WTC11 (cell line): Measurements from ENCODE around the gene FASN. TPM values are rescaled to one million over a fixed set of nuclear protein-coding genes. Genes with fewer than 3 reads are reported as not detected.

Experiments used
- ATAC-seq: fragments of 200-7000 bp; cut with Tn5 transposase; 2 replicates; pipeline ENCODE4 v1.10.0; 2021; ENCODE audit warnings: mild to moderate bottlenecking, moderate library complexity
- CTCF ChIA-PET: fragments of 300-600 bp; sonication (Branson Sonifier 250); formaldehyde crosslinking; loops from one replicate; lab custom pipeline; 2021; ENCODE audit warnings: antibody characterized with exemption; lab: Charles Lee
- POLR2A ChIA-PET: fragments of 350-600 bp; sonication (Branson Sonifier 250); formaldehyde crosslinking; loops from one replicate; lab custom pipeline; 2021; ENCODE audit warnings: antibody characterized with exemption; lab: Charles Lee
- DNase-seq: peaks from one replicate; pipeline ENCODE4 v3.0.0; 2021; ENCODE audit warnings: low spot score
- H3K27ac Mint-ChIP-seq: 2 replicates; pipeline ENCODE4 v1.8.0; 2021; ENCODE audit warnings: mixed read lengths
- H3K27me3 Mint-ChIP-seq: 2 replicates; pipeline ENCODE4 v1.8.0; 2021; ENCODE audit warnings: low read depth, mild to moderate bottlenecking, moderate library complexity, mixed read lengths
- H3K36me3 Mint-ChIP-seq: 2 replicates; pipeline ENCODE4 v1.8.0; 2021; ENCODE audit warnings: mixed read lengths
- H3K4me1 Mint-ChIP-seq: 2 replicates; pipeline ENCODE4 v1.8.0; 2022; ENCODE audit warnings: mixed read lengths
- H3K4me3 Mint-ChIP-seq: 2 replicates; pipeline ENCODE4 v1.8.0; 2021; ENCODE audit warnings: mild to moderate bottlenecking, moderate library complexity, mixed read lengths
- H3K9me3 Mint-ChIP-seq: 2 replicates; pipeline ENCODE4 v1.8.0; 2021; ENCODE audit warnings: mixed read lengths
- AFF4 ChIP-seq: sonication (generic); formaldehyde crosslinking; IDR thresholded peaks from 2 replicates; pipeline ENCODE4 v1.8.1; 2023; ENCODE audit warnings: mild to moderate bottlenecking, missing genetic modification reagents, borderline replicate concordance
- ARID4B ChIP-seq: sonication (generic); formaldehyde crosslinking; IDR thresholded peaks from 2 replicates; pipeline ENCODE4 v1.8.0; 2023; ENCODE audit warnings: missing genetic modification reagents, mild to moderate bottlenecking, borderline replicate concordance
- E2F4 ChIP-seq: sonication (generic); formaldehyde crosslinking; IDR thresholded peaks from 2 replicates; pipeline ENCODE4 v1.8.1; 2022; ENCODE audit warnings: low read depth, mild to moderate bottlenecking, moderate library complexity, missing genetic modification reagents, borderline replicate concordance
- ESRRA ChIP-seq: sonication (generic); formaldehyde crosslinking; IDR thresholded peaks from 2 replicates; pipeline ENCODE4 v1.8.1; 2022; ENCODE audit warnings: mild to moderate bottlenecking, missing genetic modification reagents, borderline replicate concordance
- HMGXB4 ChIP-seq: sonication (generic); formaldehyde crosslinking; IDR thresholded peaks from 2 replicates; pipeline ENCODE4 v1.8.1; 2023; ENCODE audit warnings: mild to moderate bottlenecking, moderate library complexity, missing genetic modification reagents
- NFATC4 ChIP-seq: fragments of 250-450 bp; sonication (Bioruptor Pico); IDR thresholded peaks from 2 replicates; pipeline ENCODE4 v1.9.0; 2021; ENCODE audit warnings: mild to moderate bottlenecking
- NR3C1 ChIP-seq: sonication (generic); formaldehyde crosslinking; conservative IDR thresholded peaks from 2 replicates; pipeline ENCODE4 v1.8.1; 2023; ENCODE audit warnings: low read depth, mild to moderate bottlenecking, missing genetic modification reagents
- PREB ChIP-seq: sonication (generic); formaldehyde crosslinking; IDR thresholded peaks from 2 replicates; pipeline ENCODE4 v1.8.1; 2022; ENCODE audit warnings: mild to moderate bottlenecking, missing genetic modification reagents, moderate library complexity, borderline replicate concordance
- SMAD4 ChIP-seq: sonication (generic); formaldehyde crosslinking; IDR thresholded peaks from 2 replicates; pipeline ENCODE4 v1.8.0; 2022; ENCODE audit warnings: mild to moderate bottlenecking, missing genetic modification reagents
- TEAD4 ChIP-seq: sonication (generic); formaldehyde crosslinking; IDR thresholded peaks from 2 replicates; pipeline ENCODE4 v1.8.0; 2022; ENCODE audit warnings: mild to moderate bottlenecking, missing genetic modification reagents
- ZBTB21 ChIP-seq: sonication (generic); formaldehyde crosslinking; IDR thresholded peaks from 2 replicates; pipeline ENCODE4 v1.8.1; 2023; ENCODE audit warnings: mild to moderate bottlenecking, missing genetic modification reagents, borderline replicate concordance
- ZNF512 ChIP-seq: sonication (generic); formaldehyde crosslinking; IDR thresholded peaks from 2 replicates; pipeline ENCODE4 v1.8.1; 2022; ENCODE audit warnings: missing genetic modification reagents, borderline replicate concordance
- total RNA-seq: library from RNA; stranded (reverse); gene quantifications from 3 replicates; pipeline ENCODE4 v1.2.3, GENCODE V29; 2021
- TF ChIP-seq, protein P1 (sequence below): sonication (generic); formaldehyde crosslinking; IDR thresholded peaks from 2 replicates; pipeline ENCODE4 v1.8.0; 2023; ENCODE audit warnings: mild to moderate bottlenecking, missing genetic modification reagents

FASN gene
- total RNA-seq, 1 experiment from 2014 or later = 742 TPM

DNA sequence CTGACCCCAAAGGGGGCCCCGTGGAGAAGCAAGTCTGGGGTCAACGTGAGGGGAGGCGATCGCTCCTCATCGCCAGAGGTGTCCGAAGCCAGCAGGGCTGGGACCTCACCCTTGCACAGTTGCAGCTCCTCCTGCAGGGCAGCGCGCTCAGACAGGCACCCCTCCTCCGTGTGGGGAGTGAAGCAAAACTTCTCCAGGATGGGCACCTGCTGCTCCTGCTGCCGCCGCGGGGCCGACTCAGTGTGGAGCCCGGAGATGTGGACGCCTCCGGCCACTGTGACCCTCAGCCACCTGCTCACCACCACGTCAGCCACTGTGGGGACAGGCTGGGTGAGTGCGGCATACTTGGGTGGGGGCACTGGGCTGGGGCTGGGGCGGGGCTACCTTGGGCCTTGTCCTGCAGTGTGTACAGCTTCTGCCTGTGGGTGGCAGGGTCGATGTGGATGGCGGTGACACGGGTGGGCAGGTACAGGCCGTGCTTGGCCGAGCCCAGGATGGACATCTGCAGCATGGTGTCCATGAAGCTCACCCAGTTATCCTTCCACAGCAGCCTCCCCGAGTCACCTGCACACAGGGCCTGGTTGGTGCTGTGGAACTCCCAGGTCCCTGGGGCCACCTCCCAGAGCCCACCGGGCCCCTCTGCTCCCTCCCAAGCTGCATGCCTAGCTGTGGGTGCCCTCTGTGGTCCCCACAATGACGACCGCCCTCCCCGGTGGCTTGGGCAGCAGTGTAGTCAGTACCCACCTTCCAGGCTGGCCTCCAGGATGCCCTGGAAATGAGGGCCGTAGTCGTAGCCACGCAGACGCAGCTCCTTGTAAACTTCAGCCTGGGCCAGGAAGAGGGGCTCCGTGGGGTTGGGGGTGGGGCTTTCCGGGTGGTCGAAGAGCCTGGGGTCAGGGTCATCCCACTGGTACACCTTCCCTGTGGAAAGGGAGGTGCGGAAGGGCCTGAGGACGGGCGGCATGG is 10.8 kb downstream of the FASN start:
- Mint-ChIP-seq H3K36me3 (peaks cover 30% of the 10 kb centered on the region), H3K27ac (no peak overlapping the region), H3K27me3 (no peaks in the 10 kb centered on the region), H3K4me1 (no peaks in the 10 kb centered on the region), H3K4me3 (no peak overlapping the region), H3K9me3 (no peaks in the 10 kb centered on the region)
- TF ChIP-seq AFF4 (CRISPR knock-in tag) (no peak), ZNF512 (CRISPR knock-in tag) (no peak), PREB (CRISPR knock-in tag) (no peak), TEAD4 (no peak), NFATC4 (CRISPR knock-in tag) (no peak), SMAD4 (CRISPR knock-in tag) (no peak), HMGXB4 (CRISPR knock-in tag) (no peak)
- TF ChIP-seq, protein P1, sequence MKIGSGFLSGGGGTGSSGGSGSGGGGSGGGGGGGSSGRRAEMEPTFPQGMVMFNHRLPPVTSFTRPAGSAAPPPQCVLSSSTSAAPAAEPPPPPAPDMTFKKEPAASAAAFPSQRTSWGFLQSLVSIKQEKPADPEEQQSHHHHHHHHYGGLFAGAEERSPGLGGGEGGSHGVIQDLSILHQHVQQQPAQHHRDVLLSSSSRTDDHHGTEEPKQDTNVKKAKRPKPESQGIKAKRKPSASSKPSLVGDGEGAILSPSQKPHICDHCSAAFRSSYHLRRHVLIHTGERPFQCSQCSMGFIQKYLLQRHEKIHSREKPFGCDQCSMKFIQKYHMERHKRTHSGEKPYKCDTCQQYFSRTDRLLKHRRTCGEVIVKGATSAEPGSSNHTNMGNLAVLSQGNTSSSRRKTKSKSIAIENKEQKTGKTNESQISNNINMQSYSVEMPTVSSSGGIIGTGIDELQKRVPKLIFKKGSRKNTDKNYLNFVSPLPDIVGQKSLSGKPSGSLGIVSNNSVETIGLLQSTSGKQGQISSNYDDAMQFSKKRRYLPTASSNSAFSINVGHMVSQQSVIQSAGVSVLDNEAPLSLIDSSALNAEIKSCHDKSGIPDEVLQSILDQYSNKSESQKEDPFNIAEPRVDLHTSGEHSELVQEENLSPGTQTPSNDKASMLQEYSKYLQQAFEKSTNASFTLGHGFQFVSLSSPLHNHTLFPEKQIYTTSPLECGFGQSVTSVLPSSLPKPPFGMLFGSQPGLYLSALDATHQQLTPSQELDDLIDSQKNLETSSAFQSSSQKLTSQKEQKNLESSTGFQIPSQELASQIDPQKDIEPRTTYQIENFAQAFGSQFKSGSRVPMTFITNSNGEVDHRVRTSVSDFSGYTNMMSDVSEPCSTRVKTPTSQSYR (CRISPR knock-in tag) = no peak
- DNase-seq = no peak
- POLR2A ChIA-PET = no interaction called here
- no peak for ATAC-seq
- CTCF ChIA-PET = interaction anchor here (2.1 kb wide), 1 partner anchor 57 kb away, joined by 6 read pairs; no protein-coding TSS in a partner anchor

GRCh38 chr17:82085931-82086764 is 11.9 kb downstream of the FASN start:
- Mint-ChIP-seq H3K4me1 (no peaks in the 10 kb centered on the region), H3K27ac (no peak overlapping the region), H3K9me3 (no peaks in the 10 kb centered on the region), H3K36me3 (peaks cover 30% of the 10 kb centered on the region), H3K27me3 (no peaks in the 10 kb centered on the region), H3K4me3 (no peak overlapping the region)
- ATAC-seq (no peak), DNase-seq (no peak)
- POLR2A ChIA-PET = no interaction called here
- CTCF ChIA-PET = interaction anchor here (2.1 kb wide), 1 partner anchor 56 kb away, joined by 6 read pairs; no protein-coding TSS in a partner anchor
- TF ChIP-seq NR3C1 = no peak
- no peak for TF ChIP-seq ESRRA (CRISPR knock-in tag)
- TF ChIP-seq E2F4 (CRISPR knock-in tag) = no peak
- no peak for TF ChIP-seq ZBTB21
- no peak for TF ChIP-seq ARID4B
